ENCODE data around the gene CACNA1A. TPM values are rescaled to one million over a fixed set of nuclear protein-coding genes. Genes with fewer than 3 reads are reported as not detected.
A peak's percentile ranks its signal among the peaks of the same experiment; 100 is the strongest.
"Not testable (repeated sequence)": the region's sequence is repeated elsewhere in the genome, so short reads cannot be mapped to it uniquely, and the experiment has no call there.

CACNA1A gene
- polyA plus RNA-seq, 3 donors: 0.58 to 2.2 (median 2.0) TPM

DNA sequence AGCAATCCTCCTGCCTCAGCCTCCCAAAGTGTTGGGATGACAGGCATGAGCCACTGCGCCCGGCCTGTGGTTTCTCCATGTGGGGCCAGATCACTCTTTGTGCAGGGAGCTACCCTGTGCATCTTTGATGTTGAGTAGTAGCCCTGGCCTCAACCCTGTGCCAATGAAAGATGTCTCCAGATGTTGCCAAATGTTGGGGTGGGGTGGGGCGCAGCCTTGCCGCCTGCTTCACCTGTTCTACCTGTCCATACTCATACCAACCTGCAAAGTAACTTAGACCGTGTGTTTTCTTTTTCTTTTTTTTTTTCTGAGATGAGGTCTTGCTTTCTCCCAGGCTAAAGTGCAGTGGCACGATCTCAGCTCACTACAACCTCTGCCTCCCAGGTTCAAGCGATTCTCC, 335.1 kb downstream of the CACNA1A start:
- WGBS, 3 donors: 94 to 96% (median 96%) methylated on average over 7 of the region's 7 CpGs
- no peak overlapping the region for H3K27ac ChIP-seq (ENCODE audit: low read depth, low read length)

DNA sequence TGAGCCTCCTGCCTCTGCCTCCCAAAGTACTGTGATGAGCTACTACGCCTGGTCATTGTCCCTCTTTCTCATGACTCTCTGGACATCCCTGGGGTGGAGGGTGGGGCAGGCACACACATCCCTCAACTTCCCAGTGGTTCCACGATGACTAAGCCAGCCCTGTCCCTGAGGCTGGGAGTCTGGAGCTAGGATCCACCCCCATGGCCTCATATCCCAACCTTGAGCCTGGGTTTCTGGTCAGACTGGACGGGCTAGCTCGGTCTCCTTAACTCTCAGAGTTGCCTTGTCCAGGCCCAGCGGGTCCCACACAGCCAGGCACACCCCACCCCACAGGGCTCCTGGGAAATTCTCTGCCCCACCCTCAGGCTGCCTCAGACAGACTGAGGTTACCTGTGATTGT, 336.5 kb downstream of the CACNA1A start:
- WGBS, 3 donors: 61 to 78% (median 70%) methylated on average over 5 of the region's 5 CpGs
- no peak overlapping the region for H3K27ac ChIP-seq (ENCODE audit: low read depth, low read length)

DNA sequence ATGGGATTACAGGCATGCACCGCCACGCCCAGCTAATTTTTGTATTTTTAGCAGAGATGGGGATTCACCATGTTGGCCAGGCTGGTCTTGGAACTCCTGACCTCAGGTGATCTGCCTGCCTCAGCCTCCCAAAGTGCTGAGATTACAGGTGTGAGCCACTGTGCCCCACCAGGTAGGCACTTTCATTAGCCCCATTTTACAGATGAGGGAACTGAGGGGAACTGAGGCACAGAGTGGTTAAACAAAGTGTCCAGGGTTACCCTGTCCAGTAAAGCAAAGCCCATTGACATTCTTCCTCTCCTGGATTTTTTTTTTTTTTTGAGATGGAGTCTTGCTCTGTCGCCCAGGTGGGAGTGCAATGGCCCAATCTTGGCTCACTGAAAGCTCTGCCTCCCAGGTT, 340.1 kb downstream of the CACNA1A start:
- H3K27ac ChIP-seq (ENCODE audit: low read depth, low read length): not testable (repeated sequence)
- 84 to 91% (median 89%) methylated on average over 3 of the region's 3 CpGs for WGBS, 3 donors

DNA sequence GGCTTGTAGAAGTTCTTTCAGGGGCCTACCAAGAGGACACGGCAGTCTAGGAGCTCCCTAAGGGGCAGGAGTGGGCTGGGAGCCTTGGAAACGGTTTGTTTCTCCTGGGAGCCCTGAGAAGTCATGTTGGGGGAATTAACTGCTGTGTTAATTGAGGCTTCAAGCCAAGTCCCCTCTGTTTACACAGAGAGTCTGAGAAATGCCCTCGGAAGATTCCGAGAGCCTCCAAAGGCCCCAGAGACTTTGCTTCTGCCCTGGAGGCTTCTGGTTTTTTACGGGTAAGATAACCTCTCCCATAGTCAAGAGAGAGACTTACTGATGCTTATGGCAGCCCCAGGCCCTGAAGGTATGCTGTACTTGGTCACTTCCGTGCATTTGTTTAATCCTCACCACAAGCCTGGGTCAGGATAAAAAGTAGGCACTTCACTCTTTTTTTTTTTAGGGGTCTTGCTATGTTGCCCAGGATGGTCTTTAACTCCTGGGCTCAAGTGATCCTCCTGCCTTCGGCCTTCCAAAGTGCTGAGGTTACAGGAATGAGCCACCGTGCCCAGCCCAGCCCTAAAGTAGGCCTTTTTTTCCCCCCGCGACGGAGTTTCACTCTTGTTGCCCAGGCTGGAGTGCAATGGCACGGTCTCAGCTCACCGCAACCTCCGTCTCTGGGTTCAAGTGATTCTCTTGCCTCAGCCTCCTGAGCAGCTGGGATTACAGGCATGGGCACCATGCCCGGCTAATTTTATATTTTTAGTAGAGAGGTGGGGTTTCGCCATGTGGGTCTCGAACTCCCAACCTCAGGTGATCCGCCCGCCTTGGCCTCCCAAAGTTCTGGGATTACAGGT, 340.9 kb downstream of the CACNA1A start:
- 76 to 77% (median 77%) methylated on average over 16 to 19 of the region's 19 CpGs for WGBS, 3 donors
- H3K27ac ChIP-seq (ENCODE audit: low read depth, low read length): peak overlapping the region; percentile 19

DNA sequence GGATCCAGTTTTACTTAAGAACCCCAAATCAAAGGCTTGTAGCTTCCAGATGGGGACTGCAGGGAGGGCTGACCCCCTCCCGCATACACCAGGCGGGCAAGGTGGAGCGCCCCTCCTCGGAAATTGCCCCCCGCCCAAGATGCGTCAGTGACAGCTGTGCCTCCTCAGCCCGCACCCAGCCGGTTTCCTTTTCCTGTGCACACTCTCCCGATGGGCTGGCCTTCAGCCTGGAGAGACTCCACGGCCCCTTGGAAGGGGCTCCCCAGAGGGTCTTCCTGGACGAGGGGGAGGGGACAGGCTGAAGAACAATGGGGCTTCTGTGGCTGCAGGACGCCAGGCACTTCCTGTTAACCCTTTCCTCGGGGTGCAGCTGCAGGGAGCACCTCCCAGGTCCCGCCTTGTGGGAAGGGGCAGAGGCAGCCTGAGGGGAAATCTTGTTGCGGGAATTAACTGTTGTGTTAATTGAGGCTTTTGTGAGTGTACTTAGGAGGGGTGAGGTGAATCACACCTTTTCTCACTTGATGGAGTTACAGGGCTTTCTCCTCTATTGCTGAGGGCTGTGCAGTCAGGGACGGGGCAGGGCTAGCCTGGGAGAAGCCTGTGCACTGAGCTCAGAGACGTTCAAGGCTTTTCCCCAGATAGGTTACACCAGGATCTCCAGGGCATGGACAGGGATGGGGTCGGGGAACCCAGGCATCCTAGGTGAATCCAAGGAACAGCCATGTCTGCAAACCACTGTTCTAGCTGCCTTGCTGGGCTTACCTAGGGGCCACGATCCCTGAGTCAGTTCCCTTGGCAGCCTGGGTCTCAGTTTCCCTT, 341.7 kb downstream of the CACNA1A start:
- WGBS, 3 donors: 11 to 24% (median 13%) methylated on average over 19 of the region's 19 CpGs
- peak overlapping the region; percentile 98 for H3K27ac ChIP-seq (ENCODE audit: low read depth, low read length)

DNA sequence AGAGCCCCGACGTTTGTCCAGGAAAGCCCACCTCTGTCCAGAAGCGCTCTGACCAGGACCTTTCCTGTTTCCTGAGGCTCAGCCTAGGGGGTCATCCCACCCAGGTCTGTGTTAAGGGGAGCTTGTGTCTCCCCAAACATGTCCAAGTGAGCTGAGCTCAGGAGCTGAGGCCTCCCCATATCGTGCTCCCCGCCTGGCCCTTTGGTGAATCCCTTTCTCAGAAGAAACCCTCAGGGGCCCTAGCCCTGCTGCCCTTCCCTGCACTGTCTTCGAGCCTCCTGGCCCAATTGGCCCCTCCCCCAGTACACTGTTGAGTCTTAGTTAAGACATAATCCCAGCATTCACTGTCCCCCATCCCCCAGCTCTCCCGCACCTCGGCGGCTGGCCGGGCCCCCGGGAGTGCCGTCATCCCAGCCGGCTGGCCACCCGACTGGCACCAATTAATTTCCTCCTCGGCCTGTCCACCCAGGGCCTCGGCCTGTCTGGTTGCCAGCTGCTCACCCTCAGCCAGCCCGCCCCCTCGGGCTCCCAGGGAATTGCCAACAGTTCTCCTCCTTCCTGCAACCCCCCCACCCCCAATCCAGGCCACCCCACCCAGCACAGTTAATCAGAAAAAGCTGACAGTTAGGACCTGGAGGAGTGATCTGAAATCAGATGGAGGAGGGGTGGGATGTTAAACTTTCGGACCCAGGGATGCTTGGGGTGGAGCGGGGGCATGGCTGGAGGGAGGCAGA, 342.5 kb downstream of the CACNA1A start:
- H3K27ac ChIP-seq (ENCODE audit: low read depth, low read length): peak overlapping the region; percentile 98
- 3 to 7% (median 4%) methylated on average over 20 of the region's 20 CpGs for WGBS, 3 donors

DNA sequence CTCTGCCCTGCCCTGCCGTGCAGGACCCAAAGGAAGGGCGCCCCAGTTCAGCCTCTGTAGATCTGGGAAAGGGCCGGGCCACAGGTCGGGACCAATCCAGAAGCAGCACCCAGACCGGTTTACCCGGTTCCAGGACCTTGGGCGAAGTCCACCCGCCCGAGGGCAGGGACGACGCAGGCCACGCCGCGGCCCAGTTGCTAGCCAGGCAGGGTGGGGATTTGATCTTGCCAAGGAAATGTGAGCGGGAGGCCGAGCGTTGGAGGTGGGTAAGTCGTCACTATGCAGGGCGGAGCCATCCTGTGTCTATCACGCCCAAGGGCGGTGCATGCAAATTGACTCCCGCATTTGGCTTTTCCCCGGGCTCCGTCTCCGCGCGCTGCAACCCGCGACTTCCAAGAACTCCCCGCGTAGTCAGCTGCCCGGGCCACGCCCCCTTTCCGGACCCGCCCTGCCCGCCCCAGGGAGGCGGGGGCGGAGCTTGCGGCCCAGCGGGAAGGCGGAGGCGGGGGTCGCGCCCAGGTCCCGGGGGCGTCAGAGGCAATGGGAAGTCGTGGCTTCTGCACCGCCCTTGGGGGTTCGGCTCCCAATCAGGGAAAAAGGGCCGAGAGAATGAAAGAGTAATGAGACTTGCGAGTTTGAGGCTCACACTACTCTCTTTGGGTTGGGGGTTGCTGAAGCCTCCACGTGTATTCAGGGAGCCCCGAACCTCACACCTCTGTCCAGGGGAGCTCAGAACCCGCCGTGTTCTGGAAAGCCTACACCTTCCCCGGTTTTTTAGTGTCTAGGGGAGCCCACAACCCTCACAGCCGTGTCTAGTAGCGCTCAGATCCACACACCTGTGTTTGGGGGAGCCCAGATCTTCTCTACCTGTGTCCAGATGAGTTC, 343.3 kb downstream of the CACNA1A start:
- WGBS, 3 donors: 1% methylated on average over 58 of the region's 58 CpGs

DNA sequence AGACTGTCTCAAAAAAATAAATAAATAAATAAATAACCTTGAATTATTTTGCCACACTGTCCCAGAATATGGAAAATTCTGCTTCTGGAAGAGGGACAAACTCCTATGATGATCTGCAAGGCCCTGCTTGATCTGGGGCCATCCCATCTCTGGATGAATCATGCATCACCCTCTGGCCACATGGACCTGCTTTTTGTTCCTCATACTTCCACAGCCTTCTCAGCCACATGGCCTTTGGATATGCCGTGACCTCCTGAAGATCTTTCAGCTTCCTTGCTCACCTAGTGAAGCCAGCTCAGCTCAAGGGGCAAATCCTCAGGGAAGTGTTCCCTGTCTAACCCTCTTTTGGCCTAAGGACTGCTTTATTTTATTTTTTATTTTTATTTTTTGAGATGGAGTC, 345.7 kb downstream of the CACNA1A start:
- 70 to 93% (median 79%) methylated on average over 1 of the region's 1 CpG for WGBS, 3 donors
- no peak overlapping the region for H3K27ac ChIP-seq (ENCODE audit: low read depth, low read length)

More for the DNA sequence above, 343.3 kb downstream of the CACNA1A start:
- peak overlapping the region; percentile 98 for H3K27ac ChIP-seq (ENCODE audit: low read depth, low read length)

DNA sequence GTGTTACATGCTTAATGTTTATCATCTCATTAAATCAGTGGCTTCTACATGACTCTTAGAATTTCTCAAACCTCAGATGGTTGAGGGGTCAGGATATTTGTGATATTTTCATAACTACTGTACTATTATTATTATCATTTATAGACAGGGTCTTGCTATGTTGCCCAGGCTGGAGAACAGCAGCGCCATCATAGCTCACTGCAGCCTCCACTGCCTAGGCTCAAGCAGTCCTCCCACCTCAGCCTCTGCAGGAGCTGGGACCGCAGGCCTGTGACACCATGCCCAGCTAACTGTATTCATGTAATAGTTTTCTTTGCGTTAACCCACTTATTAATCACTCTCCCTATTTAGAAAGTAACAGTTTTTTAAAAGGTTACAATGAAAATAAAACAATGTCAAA, 346.6 kb downstream of the CACNA1A start:
- no peak overlapping the region for H3K27ac ChIP-seq (ENCODE audit: low read depth, low read length)
- 95 to 96% (median 96%) methylated on average over 3 of the region's 3 CpGs for WGBS, 3 donors
